Endodermal cell (in vitro differentiated cells): ENCODE measurements around the gene PPP2R2B. TPM values are rescaled to one million over a fixed set of nuclear protein-coding genes. Genes with fewer than 3 reads are reported as not detected.

Experiments used
- DNase-seq: peaks from one replicate; pipeline ENCODE4 v3.0.0-alpha.2; 2017
- H3K27ac ChIP-seq: 2 replicates; pipeline ENCODE4 v1.5.1; 2013; ENCODE audit warnings: mild to moderate bottlenecking, low read depth, low read length, moderate library complexity
- H3K27me3 ChIP-seq: 2 replicates; pipeline ENCODE4 v1.6.1; 2013; ENCODE audit warnings: mild to moderate bottlenecking, low read length, moderate library complexity; ENCODE audit not compliant: insufficient read depth, control insufficient read depth, poor library complexity, severe bottlenecking
- H3K36me3 ChIP-seq: 2 replicates; pipeline ENCODE4 v1.7.0; 2013; ENCODE audit warnings: mild to moderate bottlenecking, low read length, moderate library complexity; ENCODE audit not compliant: control insufficient read depth, insufficient read depth
- H3K4me1 ChIP-seq: one replicate; pipeline ENCODE4 v1.7.0; 2013; ENCODE audit warnings: low read length; ENCODE audit not compliant: control insufficient read depth, insufficient read depth
- H3K4me3 ChIP-seq: 2 replicates; pipeline ENCODE4 v1.5.1; 2013; ENCODE audit warnings: mild to moderate bottlenecking, low read length, moderate library complexity
- H3K9ac ChIP-seq: 2 replicates; pipeline ENCODE4 v1.6.1; 2013; ENCODE audit warnings: mild to moderate bottlenecking, low read length, moderate library complexity; ENCODE audit not compliant: poor library complexity, severe bottlenecking; ENCODE audit errors: extremely low read depth
- H3K9me3 ChIP-seq: 2 replicates; pipeline ENCODE4 v1.6.1; 2013; ENCODE audit warnings: mild to moderate bottlenecking, low read length, moderate library complexity; ENCODE audit not compliant: control insufficient read depth
- H3K27ac Mint-ChIP-seq: 2 replicates; pipeline ENCODE4 v1.8.0; 2020; ENCODE audit warnings: mixed read lengths
- H3K27me3 Mint-ChIP-seq: 2 replicates; pipeline ENCODE4 v1.8.0; 2021; ENCODE audit warnings: mild to moderate bottlenecking, mixed read lengths; ENCODE audit not compliant: insufficient read depth
- H3K36me3 Mint-ChIP-seq: 2 replicates; pipeline ENCODE4 v1.8.0; 2020; ENCODE audit warnings: low read depth, mixed read lengths
- H3K4me1 Mint-ChIP-seq: 2 replicates; pipeline ENCODE4 v1.8.0; 2020; ENCODE audit warnings: mixed read lengths
- H3K4me3 Mint-ChIP-seq: 2 replicates; pipeline ENCODE4 v1.8.0; 2020; ENCODE audit warnings: mild to moderate bottlenecking, moderate library complexity, mixed read lengths
- H3K9me3 Mint-ChIP-seq: 2 replicates; pipeline ENCODE4 v1.8.0; 2020; ENCODE audit warnings: mild to moderate bottlenecking, mixed read lengths
- WGBS, 2 experiments: methylation state at CpG; one replicate each; pipeline versions ENCODE4 v1.1.5 to v1.1.7; 2013; ENCODE audit warnings: missing lambda C conversion rate in 2 of 2, mixed read lengths in 1 of 2; ENCODE audit not compliant: insufficient coverage in 1 of 2, insufficient read length in 1 of 2; 5-methylcytosine and 5-hydroxymethylcytosine counted together
- total RNA-seq, 2 donors: library from RNA; stranded (reverse); fragmentation: NEBNext Ultra II Directional in 1 of 2; extraction: Animal tissue kit (Norgen Biotek cat#: 25700) in 1 of 2; gene quantifications; 2 replicates in 1 of 2; 3 replicates in 1 of 2; pipeline ENCODE4 v1.2.1, GENCODE V29; 2021
- TF ChIP-seq, protein P1 (sequence below): fragments of 200-600 bp; sonication (generic); conservative IDR thresholded peaks from 2 replicates; pipeline ENCODE4 v1.5.0; 2021; ENCODE audit warnings: antibody characterized with exemption, mild to moderate bottlenecking

PPP2R2B gene
- total RNA-seq, 2 donors from 2014 or later, result 3.3 to 8.0 TPM

- Histone ChIP-seq H3K4me1 (no peaks in the 10 kb centered on the region), H3K27ac (no peak overlapping the region), H3K27me3 (no peaks in the 10 kb centered on the region), H3K9me3 (no peaks in the 10 kb centered on the region), H3K9ac (no peak overlapping the region), H3K4me3 (no peak overlapping the region), H3K36me3 (no peaks in the 10 kb centered on the region)
- DNase-seq, result no peak
- no peaks in the 10 kb centered on the region for H3K36me3 Mint-ChIP-seq
- H3K27me3 Mint-ChIP-seq, result no peaks in the 10 kb centered on the region
- no peak overlapping the region for H3K27ac Mint-ChIP-seq
- H3K4me3 Mint-ChIP-seq, result no peak overlapping the region
- WGBS, 2 experiments, result 88 to 100% methylated on average over 3 of the region's 3 CpGs
- H3K9me3 Mint-ChIP-seq, result peaks cover 5% of the 10 kb centered on the region
- TF ChIP-seq, protein P1, sequence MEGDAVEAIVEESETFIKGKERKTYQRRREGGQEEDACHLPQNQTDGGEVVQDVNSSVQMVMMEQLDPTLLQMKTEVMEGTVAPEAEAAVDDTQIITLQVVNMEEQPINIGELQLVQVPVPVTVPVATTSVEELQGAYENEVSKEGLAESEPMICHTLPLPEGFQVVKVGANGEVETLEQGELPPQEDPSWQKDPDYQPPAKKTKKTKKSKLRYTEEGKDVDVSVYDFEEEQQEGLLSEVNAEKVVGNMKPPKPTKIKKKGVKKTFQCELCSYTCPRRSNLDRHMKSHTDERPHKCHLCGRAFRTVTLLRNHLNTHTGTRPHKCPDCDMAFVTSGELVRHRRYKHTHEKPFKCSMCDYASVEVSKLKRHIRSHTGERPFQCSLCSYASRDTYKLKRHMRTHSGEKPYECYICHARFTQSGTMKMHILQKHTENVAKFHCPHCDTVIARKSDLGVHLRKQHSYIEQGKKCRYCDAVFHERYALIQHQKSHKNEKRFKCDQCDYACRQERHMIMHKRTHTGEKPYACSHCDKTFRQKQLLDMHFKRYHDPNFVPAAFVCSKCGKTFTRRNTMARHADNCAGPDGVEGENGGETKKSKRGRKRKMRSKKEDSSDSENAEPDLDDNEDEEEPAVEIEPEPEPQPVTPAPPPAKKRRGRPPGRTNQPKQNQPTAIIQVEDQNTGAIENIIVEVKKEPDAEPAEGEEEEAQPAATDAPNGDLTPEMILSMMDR, result no peak
- H3K4me1 Mint-ChIP-seq, result no peaks in the 10 kb centered on the region
These were observed 23.9 kb upstream of the PPP2R2B start for GRCh38 chr5:146902471-146902870.

DNA sequence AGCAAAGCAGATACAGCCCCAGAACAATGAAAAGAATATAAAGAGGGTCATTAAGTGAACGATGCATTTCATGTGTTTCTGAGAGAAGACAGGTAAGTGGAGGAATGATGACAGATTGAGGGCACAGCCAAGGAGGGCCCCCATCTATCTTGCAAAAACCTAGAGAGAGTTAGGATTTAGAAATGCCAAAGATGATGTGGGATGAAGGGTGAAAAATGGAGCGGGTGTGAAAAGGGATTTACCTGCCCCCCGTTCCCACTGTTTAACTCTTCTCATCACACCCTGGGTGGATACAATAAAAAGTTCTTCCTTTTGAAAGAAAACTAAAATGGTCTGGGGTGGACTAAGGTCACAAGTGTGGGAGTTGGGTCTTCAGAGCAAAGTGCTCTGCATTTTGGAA lies 18.5 kb upstream of the PPP2R2B start:
- Mint-ChIP-seq H3K27ac (no peak overlapping the region), H3K4me3 (no peak overlapping the region), H3K27me3 (no peaks in the 10 kb centered on the region), H3K36me3 (no peaks in the 10 kb centered on the region), H3K9me3 (peaks cover 15% of the 10 kb centered on the region), H3K4me1 (peaks cover under 1% of the 10 kb centered on the region)
- TF ChIP-seq, protein P1, result no peak
- 92 to 100% methylated on average over 1 to 3 of the region's 3 CpGs for WGBS, 2 experiments
- Histone ChIP-seq H3K4me1 (no peaks in the 10 kb centered on the region), H3K27me3 (no peaks in the 10 kb centered on the region), H3K36me3 (no peaks in the 10 kb centered on the region), H3K4me3 (no peak overlapping the region), H3K9me3 (no peaks in the 10 kb centered on the region), H3K9ac (no peak overlapping the region), H3K27ac (no peak overlapping the region)
- DNase-seq, result no peak

DNA sequence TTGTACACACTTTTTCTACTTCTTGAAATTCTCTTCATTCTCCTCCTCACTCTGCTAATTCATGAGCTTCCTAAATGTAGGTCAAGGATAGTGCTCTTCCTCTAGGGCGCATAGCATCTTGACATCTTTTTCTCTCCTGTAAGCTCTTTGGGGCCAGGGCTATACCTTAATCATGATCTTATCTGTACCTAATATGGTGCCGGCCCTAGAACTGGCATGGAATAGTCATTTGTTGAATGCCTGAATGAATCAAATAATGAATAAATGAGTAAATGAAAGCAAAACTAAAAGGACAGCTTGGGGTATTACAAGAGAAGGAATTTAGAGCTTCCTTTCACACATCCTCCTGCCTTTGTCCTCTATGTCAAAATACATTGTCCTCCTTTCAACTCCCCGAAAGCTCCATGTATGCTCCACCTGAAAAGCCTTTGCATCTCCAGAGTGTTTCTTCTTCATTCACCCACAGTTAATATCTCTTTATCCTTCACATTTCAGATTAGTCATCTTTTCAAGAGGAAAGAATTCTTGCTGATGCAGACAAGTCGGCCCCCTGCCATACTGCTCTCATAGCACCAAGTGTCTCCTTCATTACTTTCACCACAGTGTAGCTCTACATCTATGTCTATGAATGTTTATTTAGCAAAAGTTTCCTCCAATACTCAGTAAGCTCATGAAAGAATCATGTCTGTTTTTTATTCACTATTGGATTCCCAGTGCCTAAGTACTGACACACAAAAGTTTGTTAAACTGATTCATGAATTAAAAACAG lies 16.4 kb upstream of the PPP2R2B start:
- Mint-ChIP-seq H3K36me3 (no peaks in the 10 kb centered on the region), H3K4me3 (no peak overlapping the region), H3K27ac (no peak overlapping the region), H3K4me1 (peaks cover 5% of the 10 kb centered on the region), H3K9me3 (peaks cover 15% of the 10 kb centered on the region), H3K27me3 (no peaks in the 10 kb centered on the region)
- no peak overlapping the region for H3K4me3 ChIP-seq
- H3K4me1 ChIP-seq, result no peaks in the 10 kb centered on the region
- 91 to 93% methylated on average over 2 to 4 of the region's 4 CpGs for WGBS, 2 experiments
- no peaks in the 10 kb centered on the region for H3K27me3 ChIP-seq
- TF ChIP-seq, protein P1, result no peak
- H3K27ac ChIP-seq, result no peak overlapping the region
- H3K9ac ChIP-seq, result no peak overlapping the region
- H3K36me3 ChIP-seq, result no peaks in the 10 kb centered on the region
- H3K9me3 ChIP-seq, result no peaks in the 10 kb centered on the region
- DNase-seq, result no peak
